HEK293T (cell line): ENCODE data around the gene SPNS2.

Source experiments
- BHLHE40 ChIP-seq: fragments of 450-650 bp; IDR thresholded peaks from 2 replicates; pipeline ENCODE4 v1.6.1; 2016; ENCODE audit warnings: mild to moderate bottlenecking, moderate library complexity, borderline replicate concordance
- FOXA1 ChIP-seq: fragments of 450-650 bp; IDR thresholded peaks from 2 replicates; pipeline ENCODE4 v1.6.1; 2016; ENCODE audit warnings: mild to moderate bottlenecking
- FOXK2 ChIP-seq: fragments of 450-650 bp; IDR thresholded peaks from 2 replicates; pipeline ENCODE4 v1.6.1; 2016; ENCODE audit warnings: mild to moderate bottlenecking
- FOXM1 ChIP-seq: fragments of 450-650 bp; IDR thresholded peaks from 2 replicates; pipeline ENCODE4 v1.6.1; 2017; ENCODE audit warnings: mild to moderate bottlenecking, borderline replicate concordance
- HDGF ChIP-seq: fragments of 450-650 bp; IDR thresholded peaks from 2 replicates; pipeline ENCODE4 v1.6.1; 2017; ENCODE audit warnings: antibody characterized with exemption, borderline replicate concordance
- PKNOX1 ChIP-seq: fragments of 450-650 bp; IDR thresholded peaks from 2 replicates; pipeline ENCODE4 v1.6.1; 2016
- SP1 ChIP-seq: fragments of 450-650 bp; IDR thresholded peaks from 2 replicates; pipeline ENCODE4 v1.6.1; 2017
- SUZ12 ChIP-seq: fragments of 450-650 bp; IDR thresholded peaks from 2 replicates; pipeline ENCODE4 v1.6.1; 2016; ENCODE audit warnings: mild to moderate bottlenecking
- ZNF384 ChIP-seq: fragments of 450-650 bp; IDR thresholded peaks from 2 replicates; pipeline ENCODE4 v1.6.1; 2016

- TF ChIP-seq SUZ12: no peak
- no peak for TF ChIP-seq FOXK2
- TF ChIP-seq SP1: no peak
- TF ChIP-seq BHLHE40: no peak
- no peak for TF ChIP-seq FOXM1
- no peak for TF ChIP-seq ZNF384
- TF ChIP-seq FOXA1: no peak
- TF ChIP-seq PKNOX1: no peak
- no peak for TF ChIP-seq HDGF
Measured at GRCh38 chr17:4531988-4532736, 33.5 kb downstream of the SPNS2 start.
